Activated CD8-positive, alpha-beta T cell treated with anti-CD3 and anti-CD28 coated beads for 36 hours (primary cell): ENCODE results near the gene CR1L. TPM values are rescaled to one million over a fixed set of nuclear protein-coding genes. Genes with fewer than 3 reads are reported as not detected.
"Not testable (repeated sequence)": the region's sequence is repeated elsewhere in the genome, so short reads cannot be mapped to it uniquely, and the experiment has no call there.

Experiments used
- ATAC-seq: fragments of 200-7000 bp; cut with Tn5 transposase; one replicate; pipeline ENCODE4 v1.10.0; 2021; ENCODE audit warnings: mild to moderate bottlenecking, moderate library complexity
- CTCF ChIA-PET: fragments of 350-600 bp; sonication (Branson Sonifier 250); formaldehyde crosslinking; loops from one replicate; lab custom pipeline; 2021; ENCODE audit warnings: antibody characterized with exemption; lab: Charles Lee
- POLR2A ChIA-PET: fragments of 350-600 bp; sonication (Branson Sonifier 250); formaldehyde crosslinking; loops from one replicate; lab custom pipeline; 2021; ENCODE audit warnings: antibody characterized with exemption; lab: Charles Lee
- DNase-seq: peaks from one replicate; pipeline ENCODE4 v3.0.0-alpha.2; 2020
- H3K27ac Mint-ChIP-seq: one replicate; pipeline ENCODE4 v1.8.0; 2021; ENCODE audit warnings: mild to moderate bottlenecking, mixed read lengths
- H3K27me3 Mint-ChIP-seq: one replicate; pipeline ENCODE4 v1.8.0; 2021; ENCODE audit warnings: mixed read lengths
- H3K36me3 Mint-ChIP-seq: one replicate; pipeline ENCODE4 v1.8.0; 2021; ENCODE audit warnings: low read depth, mixed read lengths
- H3K4me1 Mint-ChIP-seq: one replicate; pipeline ENCODE4 v1.8.0; 2021; ENCODE audit warnings: low read depth, mixed read lengths
- H3K4me3 Mint-ChIP-seq: one replicate; pipeline ENCODE4 v1.8.0; 2021; ENCODE audit warnings: mild to moderate bottlenecking, moderate library complexity, mixed read lengths
- H3K9me3 Mint-ChIP-seq: one replicate; pipeline ENCODE4 v1.8.0; 2021; ENCODE audit warnings: mixed read lengths
- intact Hi-C: fragments of 100-400 bp; cut with micrococcal nuclease; formaldehyde crosslinking; loops from one replicate; pipeline ENCODE4 v1.10.0; 2022
- total RNA-seq, 2 experiments: library from RNA; stranded (reverse); gene quantifications; one replicate each; pipeline ENCODE4 v1.2.3, GENCODE V29; 2021
- TF ChIP-seq, protein P1 (sequence below): fragments of 200-600 bp; IDR thresholded peaks from one replicate; pipeline ENCODE4 v1.8.0; 2022; ENCODE audit warnings: antibody characterized with exemption, mild to moderate bottlenecking

The CR1L gene
- total RNA-seq, 2 experiments from 2014 or later, result not detected

GRCh38 chr1:207703712-207704111, 58.8 kb downstream of the CR1L start:
- H3K4me1 Mint-ChIP-seq, result no peaks in the 10 kb centered on the region
- ATAC-seq (no peak), DNase-seq (no peak)
- H3K36me3 Mint-ChIP-seq, result no peaks in the 10 kb centered on the region
- intact Hi-C loops, result no loop called here
- no peaks in the 10 kb centered on the region for H3K27me3 Mint-ChIP-seq
- ChIA-PET POLR2A (no interaction called here), CTCF (interaction anchor here (2.9 kb wide), 1 partner anchor 94 kb away, joined by 11 read pairs; no protein-coding TSS in a partner anchor)
- TF ChIP-seq, protein P1, sequence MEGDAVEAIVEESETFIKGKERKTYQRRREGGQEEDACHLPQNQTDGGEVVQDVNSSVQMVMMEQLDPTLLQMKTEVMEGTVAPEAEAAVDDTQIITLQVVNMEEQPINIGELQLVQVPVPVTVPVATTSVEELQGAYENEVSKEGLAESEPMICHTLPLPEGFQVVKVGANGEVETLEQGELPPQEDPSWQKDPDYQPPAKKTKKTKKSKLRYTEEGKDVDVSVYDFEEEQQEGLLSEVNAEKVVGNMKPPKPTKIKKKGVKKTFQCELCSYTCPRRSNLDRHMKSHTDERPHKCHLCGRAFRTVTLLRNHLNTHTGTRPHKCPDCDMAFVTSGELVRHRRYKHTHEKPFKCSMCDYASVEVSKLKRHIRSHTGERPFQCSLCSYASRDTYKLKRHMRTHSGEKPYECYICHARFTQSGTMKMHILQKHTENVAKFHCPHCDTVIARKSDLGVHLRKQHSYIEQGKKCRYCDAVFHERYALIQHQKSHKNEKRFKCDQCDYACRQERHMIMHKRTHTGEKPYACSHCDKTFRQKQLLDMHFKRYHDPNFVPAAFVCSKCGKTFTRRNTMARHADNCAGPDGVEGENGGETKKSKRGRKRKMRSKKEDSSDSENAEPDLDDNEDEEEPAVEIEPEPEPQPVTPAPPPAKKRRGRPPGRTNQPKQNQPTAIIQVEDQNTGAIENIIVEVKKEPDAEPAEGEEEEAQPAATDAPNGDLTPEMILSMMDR, result no peak
- no peaks in the 10 kb centered on the region for H3K9me3 Mint-ChIP-seq
- no peak overlapping the region for H3K27ac Mint-ChIP-seq
- no peak overlapping the region for H3K4me3 Mint-ChIP-seq

- ATAC-seq, H3K27ac Mint-ChIP-seq, CTCF ChIA-PET, H3K9me3 Mint-ChIP-seq, H3K4me3 Mint-ChIP-seq, H3K36me3 Mint-ChIP-seq, POLR2A ChIA-PET, H3K4me1 Mint-ChIP-seq, DNase-seq, intact Hi-C loops, H3K27me3 Mint-ChIP-seq: not testable (repeated sequence)
Observed at GRCh38 chr1:207708004-207708403, 63.1 kb downstream of the CR1L start.

- H3K27me3 Mint-ChIP-seq, result no peaks in the 10 kb centered on the region
- ATAC-seq (no peak), DNase-seq (peak; percentile 16)
- H3K27ac Mint-ChIP-seq, result no peak overlapping the region
- POLR2A ChIA-PET, result no interaction called here
- H3K4me3 Mint-ChIP-seq, result no peak overlapping the region
- CTCF ChIA-PET, result interaction anchor here (1.1 to 2.0 kb wide), 3 partner anchors 13 to 252 kb away, joined by 4 to 6 read pairs (median 5); no protein-coding TSS in a partner anchor
- no peaks in the 10 kb centered on the region for H3K4me1 Mint-ChIP-seq
- TF ChIP-seq, protein P1, result no peak
- H3K9me3 Mint-ChIP-seq, result no peaks in the 10 kb centered on the region
- H3K36me3 Mint-ChIP-seq, result no peaks in the 10 kb centered on the region
- intact Hi-C loops, result no loop called here
Observed at GRCh38 chr1:207711285-207711684, 66.4 kb downstream of the CR1L start.

GRCh38 chr1:207712701-207713100, 67.8 kb downstream of the CR1L start:
- intact Hi-C loops, H3K27ac Mint-ChIP-seq, H3K9me3 Mint-ChIP-seq, H3K27me3 Mint-ChIP-seq, H3K36me3 Mint-ChIP-seq, H3K4me1 Mint-ChIP-seq, POLR2A ChIA-PET, DNase-seq, ATAC-seq, H3K4me3 Mint-ChIP-seq: not testable (repeated sequence)
- CTCF ChIA-PET, result interaction anchor here (1.3 to 1.8 kb wide), 2 partner anchors 85 to 251 kb away, joined by 5 read pairs; no protein-coding TSS in a partner anchor

DNA sequence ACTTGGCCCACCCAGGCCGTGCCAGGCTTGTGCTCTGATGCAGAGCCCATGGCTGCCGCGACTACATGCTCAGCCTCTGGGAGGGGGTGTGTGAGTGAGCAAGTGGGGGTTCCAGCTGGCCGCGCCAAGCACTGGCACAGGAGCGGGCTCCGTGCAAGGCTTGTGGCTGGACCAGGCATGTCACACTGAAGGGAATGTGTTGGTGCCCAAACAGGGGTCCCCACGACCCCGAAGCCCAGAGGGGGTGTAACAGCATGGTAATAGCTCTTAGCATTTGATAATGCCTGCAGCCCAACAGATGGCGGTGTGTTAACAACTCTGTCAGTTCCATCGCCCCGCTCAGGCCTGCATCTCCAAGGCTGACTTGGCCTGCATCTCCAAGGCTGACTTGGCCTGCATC, 68.6 kb downstream of the CR1L start:
- Mint-ChIP-seq H3K27me3 (no peaks in the 10 kb centered on the region), H3K27ac (no peak overlapping the region), H3K4me1 (no peaks in the 10 kb centered on the region), H3K9me3 (no peaks in the 10 kb centered on the region), H3K36me3 (no peaks in the 10 kb centered on the region), H3K4me3 (no peak overlapping the region)
- ATAC-seq (no peak), DNase-seq (peak; percentile 15)
- TF ChIP-seq, protein P1, result no peak
- POLR2A ChIA-PET, result no interaction called here
- intact Hi-C loops, result no loop called here
- CTCF ChIA-PET, result interaction anchor here (1.3 to 1.8 kb wide), 2 partner anchors 84 to 250 kb away, joined by 5 read pairs; no protein-coding TSS in a partner anchor

GRCh38 chr1:207719234-207719633, 74.3 kb downstream of the CR1L start:
- ATAC-seq (no peak), DNase-seq (no peak)
- peaks cover 1% of the 10 kb centered on the region for H3K36me3 Mint-ChIP-seq
- H3K9me3 Mint-ChIP-seq, result peaks cover 2% of the 10 kb centered on the region
- H3K27me3 Mint-ChIP-seq, result no peaks in the 10 kb centered on the region
- ChIA-PET CTCF (no interaction called here), POLR2A (no interaction called here)
- H3K4me3 Mint-ChIP-seq, result no peak overlapping the region
- H3K27ac Mint-ChIP-seq, result no peak overlapping the region
- no peaks in the 10 kb centered on the region for H3K4me1 Mint-ChIP-seq
- intact Hi-C loops, result no loop called here
- TF ChIP-seq, protein P1, result no peak

GRCh38 chr1:207728200-207728858, 83.4 kb downstream of the CR1L start:
- DNase-seq, H3K9me3 Mint-ChIP-seq, CTCF ChIA-PET, H3K36me3 Mint-ChIP-seq, H3K27ac Mint-ChIP-seq, H3K4me1 Mint-ChIP-seq, H3K27me3 Mint-ChIP-seq, H3K4me3 Mint-ChIP-seq, POLR2A ChIA-PET, ATAC-seq, intact Hi-C loops: not testable (repeated sequence)

DNA sequence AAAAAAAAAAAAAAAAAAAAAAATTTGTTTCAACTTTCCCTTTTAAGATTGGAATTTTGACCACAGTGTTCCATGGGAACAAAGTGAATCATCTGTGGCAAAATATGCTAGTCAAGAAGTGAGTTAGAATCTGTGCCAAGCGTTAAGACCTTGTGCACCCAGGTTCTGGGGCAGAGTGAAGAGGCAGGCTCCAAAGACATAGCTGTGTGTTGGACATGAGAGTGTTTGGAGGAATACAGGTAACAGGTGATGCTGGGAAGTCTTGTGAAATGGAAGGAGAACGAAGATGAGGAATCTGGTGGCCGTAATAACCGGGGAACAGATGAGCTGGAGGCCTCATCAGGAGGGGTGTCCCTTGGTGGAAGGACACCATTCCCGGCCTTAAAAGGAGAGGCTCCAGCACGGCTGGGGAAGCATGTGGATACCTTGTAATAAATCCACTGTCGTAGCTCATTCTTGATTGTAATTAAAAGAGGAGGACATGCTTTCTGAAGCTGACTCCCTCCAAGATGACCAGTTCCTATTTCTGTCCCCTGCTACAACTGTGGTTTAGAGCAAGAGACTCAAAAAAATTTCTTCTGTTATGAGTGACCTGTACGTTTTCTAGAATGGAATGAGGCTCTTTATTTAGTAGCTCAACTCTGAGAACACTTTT, 92.7 kb downstream of the CR1L start:
- intact Hi-C loops, H3K27ac Mint-ChIP-seq, H3K36me3 Mint-ChIP-seq, ATAC-seq, CTCF ChIA-PET, POLR2A ChIA-PET, H3K4me1 Mint-ChIP-seq, H3K9me3 Mint-ChIP-seq, DNase-seq, H3K4me3 Mint-ChIP-seq, H3K27me3 Mint-ChIP-seq: not testable (repeated sequence)
